B cell (primary cell): ENCODE data around the gene RASL10B. TPM values are rescaled to one million over a fixed set of nuclear protein-coding genes. Genes with fewer than 3 reads are reported as not detected.

ENCODE experiments used
- ATAC-seq: fragments of 200-7000 bp; cut with Tn5 transposase; one replicate; pipeline ENCODE4 v1.10.0; 2021; ENCODE audit warnings: low read depth, mild to moderate bottlenecking, moderate number of reproducible peaks, moderate library complexity
- CTCF ChIA-PET: fragments of 350-600 bp; sonication (Branson Sonifier 250); formaldehyde crosslinking; loops from one replicate; lab custom pipeline; 2021; ENCODE audit warnings: antibody characterized with exemption, inconsistent platforms; lab: Charles Lee
- POLR2A ChIA-PET: fragments of 350-600 bp; sonication (Branson Sonifier 250); formaldehyde crosslinking; loops from one replicate; lab custom pipeline; 2021; ENCODE audit warnings: antibody characterized with exemption; lab: Charles Lee
- DNase-seq: peaks from one replicate; pipeline ENCODE4 v3.0.0; 2013
- H2AFZ ChIP-seq: 2 replicates; pipeline ENCODE4 v1.6.1; 2012; ENCODE audit warnings: mild to moderate bottlenecking, low read depth, low read length; ENCODE audit not compliant: insufficient read depth, poor library complexity, severe bottlenecking
- H3K27ac ChIP-seq, 2 donors: 1 replicate in 1 of 2; 2 replicates in 1 of 2; pipeline ENCODE4 v1.5.1; 2012 to 2013; ENCODE audit warnings: low read length in 2 of 2, mild to moderate bottlenecking in 2 of 2, moderate library complexity in 1 of 2
- H3K27me3 ChIP-seq, 4 experiments: fragments of 200-600 bp in 1 of 4; sonication (generic) in 1 of 4; replicated peaks in 1 of 4; 1 replicate in 2 of 4; 2 replicates in 2 of 4; pipeline versions ENCODE4 v1.6.1 to v1.7.0; 2013 to 2016; ENCODE audit warnings: low read length in 3 of 4, mild to moderate bottlenecking in 2 of 4, mixed read lengths in 1 of 4, moderate library complexity in 1 of 4; ENCODE audit not compliant: insufficient read depth in 4 of 4, control insufficient read depth in 3 of 4; ENCODE audit errors: control extremely low read depth in 1 of 4
- H3K36me3 ChIP-seq, 2 experiments: replicated peaks in 1 of 2; 1 replicate in 1 of 2; 2 replicates in 1 of 2; pipeline versions ENCODE4 v1.6.1 to v1.7.1; 2013; ENCODE audit warnings: low read length in 1 of 2; ENCODE audit not compliant: insufficient read depth in 2 of 2, control insufficient read depth in 1 of 2; ENCODE audit errors: control extremely low read depth in 1 of 2, extremely low read depth in 1 of 2
- H3K4me1 ChIP-seq, 2 donors: fragments of 200-600 bp in 1 of 2; sonication (generic) in 1 of 2; 1 replicate in 1 of 2; 2 replicates in 1 of 2; pipeline versions ENCODE4 v1.5.1 to v1.6.1; 2013 to 2017; ENCODE audit warnings: low read length in 2 of 2; ENCODE audit not compliant: control insufficient read depth in 2 of 2, insufficient read depth in 2 of 2
- H3K4me2 ChIP-seq: replicated peaks from 2 replicates; pipeline ENCODE3; 2012; ENCODE audit warnings: mild to moderate bottlenecking, low read depth, low read length; ENCODE audit not compliant: poor library complexity, severe bottlenecking
- H3K4me3 ChIP-seq, 5 experiments: fragments of 200-600 bp in 1 of 5; sonication (generic) in 1 of 5; 1 replicate in 3 of 5; 2 replicates in 2 of 5; pipeline versions ENCODE4 v1.5.1 to v1.7.0; 2011 to 2016; ENCODE audit warnings: low read length in 4 of 5, mild to moderate bottlenecking in 4 of 5, low read depth in 2 of 5, control low read depth in 1 of 5, moderate library complexity in 1 of 5; ENCODE audit not compliant: insufficient read depth in 1 of 5; ENCODE audit errors: control extremely low read depth in 1 of 5, extremely low read depth in 1 of 5
- H3K79me2 ChIP-seq: fragments of 200-600 bp; sonication (generic); one replicate; pipeline ENCODE4 v1.6.0; 2016; ENCODE audit warnings: low read length; ENCODE audit not compliant: control insufficient read depth, insufficient read depth
- H3K9ac ChIP-seq: fragments of 200-600 bp; sonication (generic); 2 replicates; pipeline ENCODE4 v1.6.1; 2017; ENCODE audit warnings: mild to moderate bottlenecking, low read length, moderate library complexity
- H3K9me3 ChIP-seq, 3 donors: one replicate each; pipeline versions ENCODE4 v1.6.1 to v1.7.1; 2013; ENCODE audit warnings: low read length in 2 of 3; ENCODE audit not compliant: control insufficient read depth in 2 of 3, insufficient read depth in 1 of 3; ENCODE audit errors: control extremely low read depth in 1 of 3
- H4K20me1 ChIP-seq: 2 replicates; pipeline ENCODE4 v1.6.0; 2012; ENCODE audit warnings: mild to moderate bottlenecking, low read length; ENCODE audit not compliant: insufficient read depth, control insufficient read depth, poor library complexity, severe bottlenecking
- H3K27ac Mint-ChIP-seq: one replicate; pipeline ENCODE4 v1.8.0; 2021; ENCODE audit warnings: mixed read lengths
- H3K27me3 Mint-ChIP-seq: one replicate; pipeline ENCODE4 v1.8.0; 2021; ENCODE audit warnings: mixed read lengths
- H3K4me1 Mint-ChIP-seq: one replicate; pipeline ENCODE4 v1.8.0; 2021; ENCODE audit warnings: mixed read lengths
- H3K4me3 Mint-ChIP-seq: one replicate; pipeline ENCODE4 v1.8.0; 2021; ENCODE audit warnings: mixed read lengths
- H3K9me3 Mint-ChIP-seq: one replicate; pipeline ENCODE4 v1.8.0; 2022; ENCODE audit warnings: mixed read lengths; ENCODE audit not compliant: insufficient read depth
- CTCF ChIP-seq: fragments of 200-600 bp; IDR thresholded peaks from one replicate; pipeline ENCODE4 v1.8.0; 2022; ENCODE audit warnings: antibody characterized with exemption, mild to moderate bottlenecking
- EZH2 ChIP-seq: IDR thresholded peaks from 2 replicates; pipeline ENCODE4 v1.6.1; 2012; ENCODE audit warnings: borderline replicate concordance, low read depth, mild to moderate bottlenecking, moderate library complexity, low read length; ENCODE audit not compliant: insufficient read depth, poor library complexity, severe bottlenecking
- WGBS: methylation state at CpG from one replicate; pipeline ENCODE4 v1.1.5; 2013; ENCODE audit warnings: missing lambda C conversion rate; ENCODE audit not compliant: insufficient coverage; 5-methylcytosine and 5-hydroxymethylcytosine counted together
- intact Hi-C: fragments of 100-400 bp; cut with micrococcal nuclease; formaldehyde crosslinking; loops from one replicate; pipeline ENCODE4 v1.10.0; 2022
- polyA plus RNA-seq: library from polyadenylated mRNA; depleted of rRNA; stranded (reverse); fragments of >200 nt; gene quantifications from 2 replicates; pipeline ENCODE4 v1.2.3, GENCODE V29; 2012
- total RNA-seq, 2 donors: library from RNA; stranded (reverse); fragments of 120-200 nt in 1 of 2; gene quantifications; 1 replicate in 1 of 2; 2 replicates in 1 of 2; pipeline versions ENCODE4 v1.2.3 to v1.2.4, GENCODE V29; 2013 to 2022

The RASL10B gene
- total and polyA plus RNA-seq, 2 donors (not counting 1 experiment from before 2014, with no cell fraction given) = 0.06 TPM; not detected in 1

GRCh38 chr17:35778641-35779196 is 47.3 kb downstream of the RASL10B start:
- DNase-seq = no peak
- Histone ChIP-seq H3K9ac (no peak overlapping the region), H3K36me3 (no peaks in the 10 kb centered on the region), H3K9me3 (no peaks in the 10 kb centered on the region), H3K79me2 (no peaks in the 10 kb centered on the region), H3K4me2 (no peak overlapping the region), H3K4me1 (no peaks in the 10 kb centered on the region), H3K27me3 (peaks cover 0 to 5% (median under 1%) of the 10 kb centered on the region in 4 experiments), H3K4me3 (no peak overlapping the region), H3K27ac (no peak overlapping the region), H4K20me1 (no peaks in the 10 kb centered on the region), H2AFZ (no peak overlapping the region)
- Mint-ChIP-seq H3K27ac (no peak overlapping the region), H3K4me1 (no peaks in the 10 kb centered on the region), H3K4me3 (no peak overlapping the region), H3K9me3 (no peaks in the 10 kb centered on the region), H3K27me3 (peaks cover 8% of the 10 kb centered on the region)
- TF ChIP-seq CTCF = no peak
- no peak for TF ChIP-seq EZH2
- 97% methylated on average over 16 of the region's 16 CpGs for WGBS
- ChIA-PET POLR2A (no interaction called here), CTCF (interaction anchor here (2.2 kb wide), 1 partner anchor 15 kb away, joined by 11 read pairs; no protein-coding TSS in a partner anchor)
- no peak for ATAC-seq
- intact Hi-C loops = no loop called here

GRCh38 chr17:35780950-35781349 is 49.5 kb downstream of the RASL10B start:
- H3K4me3 Mint-ChIP-seq = no peak overlapping the region
- no peak overlapping the region for H3K27ac Mint-ChIP-seq
- intact Hi-C loops = no loop called here

More at GRCh38 chr17:35780950-35781349, 49.5 kb downstream of the RASL10B start:
- Histone ChIP-seq H3K79me2 (no peaks in the 10 kb centered on the region), H3K4me1 (no peaks in the 10 kb centered on the region), H3K4me2 (no peak overlapping the region), H4K20me1 (no peaks in the 10 kb centered on the region), H3K27me3 (peaks cover 0 to 3% (median 0%) of the 10 kb centered on the region in 4 experiments), H2AFZ (no peak overlapping the region), H3K9me3 (no peaks in the 10 kb centered on the region), H3K4me3 (no peak overlapping the region), H3K27ac (no peak overlapping the region), H3K9ac (no peak overlapping the region), H3K36me3 (no peaks in the 10 kb centered on the region)
- DNase-seq (no peak), ATAC-seq (no peak)
- peaks cover 8% of the 10 kb centered on the region for H3K27me3 Mint-ChIP-seq
- no peaks in the 10 kb centered on the region for H3K9me3 Mint-ChIP-seq
- WGBS = 90% methylated on average over 3 of the region's 3 CpGs
- ChIA-PET POLR2A (no interaction called here), CTCF (no interaction called here)
- no peaks in the 10 kb centered on the region for H3K4me1 Mint-ChIP-seq
- TF ChIP-seq EZH2 (no peak), CTCF (no peak)
